Activated CD8-positive, alpha-beta T cell treated with anti-CD3 and anti-CD28 coated beads, Interleukin-2, amount 10 ng/mL, durations not matched to agents 7 days and 5 days (primary cell): ENCODE data around the gene ANO1. TPM values are rescaled to one million over a fixed set of nuclear protein-coding genes. Genes with fewer than 3 reads are reported as not detected.

Source experiments
- ATAC-seq: fragments of 150-1000 bp; cut with Tn5 transposase; one replicate; pipeline ENCODE4 v1.10.0; 2021; ENCODE audit warnings: moderate library complexity
- CTCF ChIA-PET: fragments of 350-600 bp; sonication (Branson Sonifier 250); formaldehyde crosslinking; loops from one replicate; lab custom pipeline; 2021; ENCODE audit warnings: antibody characterized with exemption; lab: Charles Lee
- POLR2A ChIA-PET: fragments of 350-600 bp; sonication (Branson Sonifier 250); formaldehyde crosslinking; loops from one replicate; lab custom pipeline; 2021; ENCODE audit warnings: antibody characterized with exemption; lab: Charles Lee
- DNase-seq: peaks from one replicate; pipeline ENCODE4 v3.0.0-alpha.2; 2020
- H3K27ac Mint-ChIP-seq: one replicate; pipeline ENCODE4 v1.8.0; 2021; ENCODE audit warnings: mild to moderate bottlenecking, mixed read lengths
- H3K27me3 Mint-ChIP-seq: one replicate; pipeline ENCODE4 v1.8.0; 2021; ENCODE audit warnings: low read depth, mixed read lengths
- H3K36me3 Mint-ChIP-seq: one replicate; pipeline ENCODE4 v1.8.0; 2021; ENCODE audit warnings: low read depth, mixed read lengths
- H3K4me1 Mint-ChIP-seq: one replicate; pipeline ENCODE4 v1.8.0; 2021; ENCODE audit warnings: low read depth, mixed read lengths
- H3K4me3 Mint-ChIP-seq: one replicate; pipeline ENCODE4 v1.8.0; 2021; ENCODE audit warnings: mild to moderate bottlenecking, mixed read lengths
- H3K9me3 Mint-ChIP-seq: one replicate; pipeline ENCODE4 v1.8.0; 2022; ENCODE audit warnings: mixed read lengths; ENCODE audit not compliant: insufficient read depth
- total RNA-seq, 2 experiments: library from RNA; stranded (reverse); gene quantifications; one replicate each; pipeline ENCODE4 v1.2.3, GENCODE V29; 2021

The ANO1 gene
- total RNA-seq, 2 experiments from 2014 or later, result not detected

GRCh38 chr11:70113801-70114200 lies 35.7 kb downstream of the ANO1 start:
- no peak overlapping the region for H3K27ac Mint-ChIP-seq
- H3K9me3 Mint-ChIP-seq, result no peaks in the 10 kb centered on the region
- no peaks in the 10 kb centered on the region for H3K27me3 Mint-ChIP-seq
- ATAC-seq (no peak), DNase-seq (no peak)
- no peaks in the 10 kb centered on the region for H3K4me1 Mint-ChIP-seq
- ChIA-PET CTCF (no interaction called here), POLR2A (no interaction called here)
- H3K4me3 Mint-ChIP-seq, result no peak overlapping the region
- H3K36me3 Mint-ChIP-seq, result no peaks in the 10 kb centered on the region

DNA sequence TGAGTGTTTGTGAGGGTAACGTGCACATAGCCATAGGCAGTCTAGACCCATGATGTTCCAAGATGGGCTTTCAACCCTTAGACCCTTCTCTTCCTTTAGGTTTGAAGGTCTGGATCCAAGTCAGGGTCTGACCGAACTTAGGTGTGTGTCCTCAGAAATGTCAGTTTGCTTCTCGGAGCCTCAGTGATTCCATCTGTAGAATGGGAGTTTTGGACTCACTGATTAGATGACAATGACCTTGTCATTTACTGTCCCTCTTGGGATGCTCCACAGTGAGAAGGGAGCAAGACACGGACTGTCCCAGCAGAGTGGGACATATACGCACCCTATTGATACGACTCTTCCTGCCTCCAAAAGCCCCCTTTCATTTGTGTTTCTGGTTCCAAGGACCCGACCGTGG lies 37.7 kb downstream of the ANO1 start:
- Mint-ChIP-seq H3K27ac (no peak overlapping the region), H3K27me3 (no peaks in the 10 kb centered on the region), H3K36me3 (no peaks in the 10 kb centered on the region), H3K9me3 (no peaks in the 10 kb centered on the region), H3K4me3 (no peak overlapping the region), H3K4me1 (no peaks in the 10 kb centered on the region)
- ChIA-PET CTCF (no interaction called here), POLR2A (no interaction called here)
- DNase-seq (no peak), ATAC-seq (no peak)

GRCh38 chr11:70116386-70117065 lies 38.4 kb downstream of the ANO1 start:
- ChIA-PET POLR2A (no interaction called here), CTCF (no interaction called here)
- H3K27me3 Mint-ChIP-seq, result no peaks in the 10 kb centered on the region
- H3K27ac Mint-ChIP-seq, result no peak overlapping the region
- H3K4me3 Mint-ChIP-seq, result no peak overlapping the region
- H3K4me1 Mint-ChIP-seq, result no peaks in the 10 kb centered on the region
- H3K36me3 Mint-ChIP-seq, result no peaks in the 10 kb centered on the region
- H3K9me3 Mint-ChIP-seq, result no peaks in the 10 kb centered on the region
- DNase-seq, result no peak
- ATAC-seq, result no peak

GRCh38 chr11:70117567-70118145 lies 39.5 kb downstream of the ANO1 start:
- no peak overlapping the region for H3K4me3 Mint-ChIP-seq
- no peaks in the 10 kb centered on the region for H3K9me3 Mint-ChIP-seq
- ATAC-seq (no peak), DNase-seq (no peak)
- ChIA-PET POLR2A (no interaction called here), CTCF (no interaction called here)
- H3K27ac Mint-ChIP-seq, result no peak overlapping the region
- no peaks in the 10 kb centered on the region for H3K36me3 Mint-ChIP-seq
- no peaks in the 10 kb centered on the region for H3K27me3 Mint-ChIP-seq
- no peaks in the 10 kb centered on the region for H3K4me1 Mint-ChIP-seq

- Mint-ChIP-seq H3K4me3 (no peak overlapping the region), H3K27me3 (no peaks in the 10 kb centered on the region), H3K4me1 (no peaks in the 10 kb centered on the region), H3K36me3 (no peaks in the 10 kb centered on the region), H3K9me3 (no peaks in the 10 kb centered on the region), H3K27ac (no peak overlapping the region)
- POLR2A ChIA-PET, result no interaction called here
- ATAC-seq (no peak), DNase-seq (no peak)
- CTCF ChIA-PET, result no interaction called here
Observed at GRCh38 chr11:70118642-70119041, 40.5 kb downstream of the ANO1 start.

- CTCF ChIA-PET, result no interaction called here
- Mint-ChIP-seq H3K27me3 (no peaks in the 10 kb centered on the region), H3K9me3 (no peaks in the 10 kb centered on the region), H3K4me3 (no peak overlapping the region), H3K27ac (no peak overlapping the region), H3K36me3 (no peaks in the 10 kb centered on the region), H3K4me1 (no peaks in the 10 kb centered on the region)
- ATAC-seq (no peak), DNase-seq (no peak)
- POLR2A ChIA-PET, result no interaction called here
Observed at GRCh38 chr11:70119502-70119901, 41.4 kb downstream of the ANO1 start.

DNA sequence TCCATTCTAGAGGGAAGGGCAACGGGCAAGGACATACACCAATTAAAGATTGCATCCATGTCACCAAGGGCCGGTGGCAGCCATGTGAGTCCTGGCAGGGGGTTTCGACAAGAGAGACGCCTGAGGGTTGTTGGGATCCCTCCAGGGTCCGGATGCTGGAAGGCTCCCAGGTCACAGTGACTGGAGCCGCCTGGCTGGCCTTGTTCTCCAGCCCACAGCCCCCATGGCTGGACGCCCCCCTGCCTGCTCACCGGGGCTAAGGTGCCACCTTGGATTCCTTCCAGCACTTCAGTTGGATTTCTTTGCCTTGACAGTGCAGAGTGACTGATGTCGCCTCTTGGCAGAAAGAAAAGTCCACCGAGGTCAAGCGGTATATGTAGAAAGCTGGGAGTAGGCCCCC lies 42.6 kb downstream of the ANO1 start:
- no peak for ATAC-seq
- Mint-ChIP-seq H3K27me3 (no peaks in the 10 kb centered on the region), H3K4me1 (no peaks in the 10 kb centered on the region), H3K36me3 (no peaks in the 10 kb centered on the region), H3K4me3 (no peak overlapping the region), H3K27ac (no peak overlapping the region), H3K9me3 (no peaks in the 10 kb centered on the region)
- no peak for DNase-seq
- ChIA-PET CTCF (no interaction called here), POLR2A (no interaction called here)

GRCh38 chr11:70122490-70123198 lies 44.5 kb downstream of the ANO1 start:
- ATAC-seq, result no peak
- Mint-ChIP-seq H3K27me3 (no peaks in the 10 kb centered on the region), H3K36me3 (no peaks in the 10 kb centered on the region)

GRCh38 chr11:70123711-70124110 lies 45.6 kb downstream of the ANO1 start:
- H3K4me3 Mint-ChIP-seq, result no peak overlapping the region
- no peaks in the 10 kb centered on the region for H3K4me1 Mint-ChIP-seq
- H3K36me3 Mint-ChIP-seq, result no peaks in the 10 kb centered on the region
- no peaks in the 10 kb centered on the region for H3K9me3 Mint-ChIP-seq
- H3K27me3 Mint-ChIP-seq, result no peaks in the 10 kb centered on the region
- no peak overlapping the region for H3K27ac Mint-ChIP-seq
- no peak for DNase-seq
- ATAC-seq, result no peak
- POLR2A ChIA-PET, result no interaction called here
- CTCF ChIA-PET, result no interaction called here

More at GRCh38 chr11:70122490-70123198, 44.5 kb downstream of the ANO1 start:
- CTCF ChIA-PET, result no interaction called here
- POLR2A ChIA-PET, result no interaction called here
- H3K4me3 Mint-ChIP-seq, result no peak overlapping the region
- no peak for DNase-seq
- no peaks in the 10 kb centered on the region for H3K4me1 Mint-ChIP-seq
- no peaks in the 10 kb centered on the region for H3K9me3 Mint-ChIP-seq
- H3K27ac Mint-ChIP-seq, result no peak overlapping the region

- DNase-seq, result no peak
- ChIA-PET CTCF (no interaction called here), POLR2A (no interaction called here)
- Mint-ChIP-seq H3K27me3 (no peaks in the 10 kb centered on the region), H3K4me1 (no peaks in the 10 kb centered on the region), H3K36me3 (no peaks in the 10 kb centered on the region), H3K4me3 (no peak overlapping the region), H3K27ac (no peak overlapping the region), H3K9me3 (no peaks in the 10 kb centered on the region)
- no peak for ATAC-seq
Observed at GRCh38 chr11:70124321-70125000, 46.3 kb downstream of the ANO1 start.

- no peak for ATAC-seq
- no peak overlapping the region for H3K27ac Mint-ChIP-seq
- H3K9me3 Mint-ChIP-seq, result no peaks in the 10 kb centered on the region
- no peaks in the 10 kb centered on the region for H3K4me1 Mint-ChIP-seq
- DNase-seq, result no peak
- no peaks in the 10 kb centered on the region for H3K36me3 Mint-ChIP-seq
- H3K27me3 Mint-ChIP-seq, result no peaks in the 10 kb centered on the region
- no peak overlapping the region for H3K4me3 Mint-ChIP-seq
- POLR2A ChIA-PET, result no interaction called here
- CTCF ChIA-PET, result no interaction called here
Observed at GRCh38 chr11:70126494-70126893, 48.4 kb downstream of the ANO1 start.
